ENCODE measurements around the gene LAIR1.

Gene LAIR1

DNA sequence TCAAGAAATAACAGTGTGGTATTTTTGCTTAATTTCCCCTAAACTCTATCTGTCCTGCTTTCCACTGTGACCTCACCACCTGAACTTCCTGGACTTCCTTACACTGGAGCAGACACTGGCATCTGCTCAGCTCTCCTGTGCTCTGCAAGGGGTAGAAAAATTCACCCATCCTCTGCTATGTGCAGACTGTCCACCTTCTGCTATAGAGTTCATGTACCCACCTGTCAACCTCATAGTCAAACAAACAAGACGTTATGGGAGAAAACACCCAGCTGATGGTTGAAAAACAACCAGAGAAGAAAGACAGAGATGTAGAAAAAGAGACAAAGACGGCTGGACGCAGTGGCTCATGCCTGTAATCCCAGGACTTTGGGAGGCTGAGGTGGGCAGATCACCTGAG is 12.2 kb downstream of the LAIR1 start:
- Histone ChIP-seq H3K4me3 (no peak overlapping the region), H3K27ac (no peak overlapping the region)
- DNase-seq (ENCODE audit: low spot score), result no peak
- TF ChIP-seq, protein P1, sequence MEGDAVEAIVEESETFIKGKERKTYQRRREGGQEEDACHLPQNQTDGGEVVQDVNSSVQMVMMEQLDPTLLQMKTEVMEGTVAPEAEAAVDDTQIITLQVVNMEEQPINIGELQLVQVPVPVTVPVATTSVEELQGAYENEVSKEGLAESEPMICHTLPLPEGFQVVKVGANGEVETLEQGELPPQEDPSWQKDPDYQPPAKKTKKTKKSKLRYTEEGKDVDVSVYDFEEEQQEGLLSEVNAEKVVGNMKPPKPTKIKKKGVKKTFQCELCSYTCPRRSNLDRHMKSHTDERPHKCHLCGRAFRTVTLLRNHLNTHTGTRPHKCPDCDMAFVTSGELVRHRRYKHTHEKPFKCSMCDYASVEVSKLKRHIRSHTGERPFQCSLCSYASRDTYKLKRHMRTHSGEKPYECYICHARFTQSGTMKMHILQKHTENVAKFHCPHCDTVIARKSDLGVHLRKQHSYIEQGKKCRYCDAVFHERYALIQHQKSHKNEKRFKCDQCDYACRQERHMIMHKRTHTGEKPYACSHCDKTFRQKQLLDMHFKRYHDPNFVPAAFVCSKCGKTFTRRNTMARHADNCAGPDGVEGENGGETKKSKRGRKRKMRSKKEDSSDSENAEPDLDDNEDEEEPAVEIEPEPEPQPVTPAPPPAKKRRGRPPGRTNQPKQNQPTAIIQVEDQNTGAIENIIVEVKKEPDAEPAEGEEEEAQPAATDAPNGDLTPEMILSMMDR (IDR thresholded peaks at IDR 0.05), result no peak

- Histone ChIP-seq H3K27ac (no peak overlapping the region), H3K4me3 (no peak overlapping the region)
- DNase-seq (ENCODE audit: low spot score), result no peak
- TF ChIP-seq, protein P1 (IDR thresholded peaks at IDR 0.05), result no peak
Observed at GRCh38 chr19:54352041-54352440, 12.7 kb downstream of the LAIR1 start.

- TF ChIP-seq, protein P1 (IDR thresholded peaks at IDR 0.05), result no peak
- H3K4me3 ChIP-seq, result no peak overlapping the region
- no peak for DNase-seq (ENCODE audit: low spot score)
- H3K27ac ChIP-seq, result no peak overlapping the region
Observed at GRCh38 chr19:54351474-54351873, 13.3 kb downstream of the LAIR1 start.

DNA sequence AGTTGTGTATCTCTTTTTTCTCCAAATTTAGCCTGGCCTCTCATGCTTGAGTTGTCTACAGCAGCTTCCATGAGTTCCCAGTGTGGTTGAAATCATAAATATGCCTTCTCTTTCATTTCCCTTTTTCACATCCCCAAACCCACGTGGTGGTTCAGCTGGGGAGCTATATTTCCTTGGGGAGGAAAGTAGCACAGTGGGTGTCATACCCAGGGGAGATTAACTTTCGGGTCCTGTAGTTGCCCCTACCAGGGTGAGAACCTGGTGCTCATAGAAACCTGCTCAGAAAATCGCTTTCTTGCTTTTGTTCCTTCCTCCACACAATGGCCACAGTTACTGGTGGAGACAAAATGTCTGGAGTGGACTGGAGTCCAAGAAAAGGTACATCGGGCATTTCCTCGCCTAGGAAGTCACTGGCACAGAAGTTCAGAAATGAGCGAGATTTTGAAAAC is 18.8 kb downstream of the LAIR1 start:
- no peak overlapping the region for H3K4me3 ChIP-seq
- DNase-seq (ENCODE audit: low spot score), result no peak
- TF ChIP-seq, protein P1 (IDR thresholded peaks at IDR 0.05), result no peak
- peak overlapping the region in 1 of 2 donors; percentile 16 for H3K27ac ChIP-seq

GRCh38 chr19:54343868-54344267 is 20.9 kb downstream of the LAIR1 start:
- TF ChIP-seq, protein P1 (IDR thresholded peaks at IDR 0.05), result no peak
- DNase-seq (ENCODE audit: low spot score), result no peak
- Histone ChIP-seq H3K4me3 (no peak overlapping the region), H3K27ac (no peak overlapping the region)

DNA sequence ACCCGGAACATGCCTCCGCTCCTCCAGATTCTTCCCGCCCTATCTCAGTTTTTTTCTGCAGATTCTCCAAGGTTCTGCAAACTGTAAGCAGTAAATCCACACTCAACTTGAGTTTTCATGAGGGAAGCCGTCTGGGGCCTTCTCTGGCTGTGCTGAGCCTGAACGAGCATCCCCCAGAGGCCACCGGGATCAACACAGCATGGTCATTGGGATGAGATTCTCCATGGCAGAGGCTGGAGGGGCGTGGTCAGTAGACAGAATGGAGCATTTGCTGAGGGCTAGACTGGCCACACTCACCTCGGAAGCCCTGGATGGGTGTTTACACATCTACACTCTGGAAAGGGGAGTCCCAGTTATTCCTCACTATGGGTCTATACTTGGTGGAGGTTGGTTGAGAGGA is 23.4 kb downstream of the LAIR1 start:
- peak; percentile 49 for DNase-seq (ENCODE audit: low spot score)

More for the DNA sequence above, 23.4 kb downstream of the LAIR1 start:
- Histone ChIP-seq H3K4me3 (no peak overlapping the region), H3K27ac (no peak overlapping the region)
- TF ChIP-seq, protein P1 (IDR thresholded peaks at IDR 0.05), result no peak
